Measurements from ENCODE around the gene FUNDC2.

Gene FUNDC2

GRCh38 chrX:155054255-155054654 lies 27.6 kb downstream of the FUNDC2 start:
- Histone ChIP-seq H3K9me3 (ENCODE audit: control insufficient read depth, low read length) (no peaks in the 10 kb centered on the region), H3K27ac (ENCODE audit: low read length, poor library complexity, severe bottlenecking) (no peak overlapping the region), H2BK120ac (ENCODE audit: low read depth, low read length) (no peak overlapping the region), H2AFZ (ENCODE audit: low read depth, low read length) (no peak overlapping the region), H3K18ac (ENCODE audit: low read depth in 1 of 2, low read length in 2 of 2) (no peak overlapping the region), H4K8ac (ENCODE audit: low read length) (no peak overlapping the region), H3K4me3 (ENCODE audit: insufficient read depth in 1 of 2, low read depth in 1 of 2, low read length in 2 of 2) (no peak overlapping the region), H3K27me3 (ENCODE audit: control insufficient read depth in 1 of 2, insufficient read depth in 1 of 2, low read length in 2 of 2) (no peaks in the 10 kb centered on the region), H2BK15ac (ENCODE audit: low read depth, poor library complexity, severe bottlenecking) (no peak overlapping the region), H3K4me1 (ENCODE audit: control insufficient read depth, insufficient read depth, low read depth, low read length) (peaks cover 13% of the 10 kb centered on the region), H2BK12ac (ENCODE audit: low read length in 2 of 2) (no peak overlapping the region), H3K36me3 (ENCODE audit: control insufficient read depth in 1 of 2, insufficient read depth in 2 of 2, low read depth in 1 of 2, low read length in 2 of 2) (peaks cover 3 to 19% of the 10 kb centered on the region in 2 experiments), H3K79me1 (replicated peaks; ENCODE audit: low read length, poor library complexity, severe bottlenecking) (peaks cover 4% of the 10 kb centered on the region), H3K4me2 (ENCODE audit: low read length, poor library complexity, severe bottlenecking) (no peak overlapping the region), H3K9ac (ENCODE audit: low read length) (no peak overlapping the region), H3K23ac (ENCODE audit: low read length in 2 of 2) (no peak overlapping the region), H2AK5ac (ENCODE audit: low read length, severe bottlenecking) (no peak overlapping the region), H2BK5ac (ENCODE audit: low read depth, low read length, poor library complexity, severe bottlenecking) (no peak overlapping the region), H4K91ac (ENCODE audit: low read length) (no peak overlapping the region), H3K4ac (ENCODE audit: low read depth in 1 of 2, low read length in 2 of 2) (no peak overlapping the region), H3K14ac (ENCODE audit: low read length in 2 of 2) (no peak overlapping the region)
- no peak for DNase-seq
- WGBS = 88% methylated on average over 1 of the region's 4 CpGs

GRCh38 chrX:155055494-155055893 lies 28.9 kb downstream of the FUNDC2 start:
- Histone ChIP-seq H2BK15ac (ENCODE audit: low read depth, poor library complexity, severe bottlenecking) (no peak overlapping the region), H3K79me1 (replicated peaks; ENCODE audit: low read length, poor library complexity, severe bottlenecking) (peaks cover 2% of the 10 kb centered on the region), H3K4me1 (ENCODE audit: control insufficient read depth, insufficient read depth, low read depth, low read length) (peaks cover 13% of the 10 kb centered on the region), H3K4me3 (ENCODE audit: insufficient read depth in 1 of 2, low read depth in 1 of 2, low read length in 2 of 2) (no peak overlapping the region), H4K91ac (ENCODE audit: low read length) (no peak overlapping the region), H3K9ac (ENCODE audit: low read length) (no peak overlapping the region), H3K9me3 (ENCODE audit: control insufficient read depth, low read length) (no peaks in the 10 kb centered on the region), H2BK120ac (ENCODE audit: low read depth, low read length) (no peak overlapping the region), H3K14ac (ENCODE audit: low read length in 2 of 2) (no peak overlapping the region), H3K27me3 (ENCODE audit: control insufficient read depth in 1 of 2, insufficient read depth in 1 of 2, low read length in 2 of 2) (no peaks in the 10 kb centered on the region), H2AFZ (ENCODE audit: low read depth, low read length) (no peak overlapping the region), H2AK5ac (ENCODE audit: low read length, severe bottlenecking) (no peak overlapping the region), H3K23ac (ENCODE audit: low read length in 2 of 2) (no peak overlapping the region), H3K27ac (ENCODE audit: low read length, poor library complexity, severe bottlenecking) (no peak overlapping the region), H2BK5ac (ENCODE audit: low read depth, low read length, poor library complexity, severe bottlenecking) (no peak overlapping the region), H3K18ac (ENCODE audit: low read depth in 1 of 2, low read length in 2 of 2) (no peak overlapping the region), H3K4me2 (ENCODE audit: low read length, poor library complexity, severe bottlenecking) (no peak overlapping the region), H3K4ac (ENCODE audit: low read depth in 1 of 2, low read length in 2 of 2) (no peak overlapping the region), H4K8ac (ENCODE audit: low read length) (no peak overlapping the region), H2BK12ac (ENCODE audit: low read length in 2 of 2) (no peak overlapping the region), H3K36me3 (ENCODE audit: control insufficient read depth in 1 of 2, insufficient read depth in 2 of 2, low read depth in 1 of 2, low read length in 2 of 2) (peaks cover 3 to 23% of the 10 kb centered on the region in 2 experiments)
- WGBS = 100% methylated on average over 3 of the region's 3 CpGs
- no peak for DNase-seq

GRCh38 chrX:155056471-155056870 lies 29.8 kb downstream of the FUNDC2 start:
- WGBS = no CpG with 5 or more reads among the region's 1 CpG
- Histone ChIP-seq H3K23ac (ENCODE audit: low read length in 2 of 2) (no peak overlapping the region), H3K79me1 (replicated peaks; ENCODE audit: low read length, poor library complexity, severe bottlenecking) (peaks cover 2% of the 10 kb centered on the region), H3K4me2 (ENCODE audit: low read length, poor library complexity, severe bottlenecking) (no peak overlapping the region), H3K9ac (ENCODE audit: low read length) (peak overlapping the region; percentile 40), H3K27me3 (ENCODE audit: control insufficient read depth in 1 of 2, insufficient read depth in 1 of 2, low read length in 2 of 2) (no peaks in the 10 kb centered on the region), H2BK5ac (ENCODE audit: low read depth, low read length, poor library complexity, severe bottlenecking) (no peak overlapping the region), H3K18ac (ENCODE audit: low read depth in 1 of 2, low read length in 2 of 2) (no peak overlapping the region), H3K4me1 (ENCODE audit: control insufficient read depth, insufficient read depth, low read depth, low read length) (peaks cover 13% of the 10 kb centered on the region), H3K27ac (ENCODE audit: low read length, poor library complexity, severe bottlenecking) (no peak overlapping the region), H3K9me3 (ENCODE audit: control insufficient read depth, low read length) (no peaks in the 10 kb centered on the region), H4K91ac (ENCODE audit: low read length) (no peak overlapping the region), H3K14ac (ENCODE audit: low read length in 2 of 2) (no peak overlapping the region), H3K4ac (ENCODE audit: low read depth in 1 of 2, low read length in 2 of 2) (no peak overlapping the region), H2AK5ac (ENCODE audit: low read length, severe bottlenecking) (no peak overlapping the region), H2BK12ac (ENCODE audit: low read length in 2 of 2) (no peak overlapping the region), H3K4me3 (ENCODE audit: insufficient read depth in 1 of 2, low read depth in 1 of 2, low read length in 2 of 2) (no peak overlapping the region), H2BK15ac (ENCODE audit: low read depth, poor library complexity, severe bottlenecking) (no peak overlapping the region), H3K36me3 (ENCODE audit: control insufficient read depth in 1 of 2, insufficient read depth in 2 of 2, low read depth in 1 of 2, low read length in 2 of 2) (peaks cover 3 to 26% of the 10 kb centered on the region in 2 experiments), H4K8ac (ENCODE audit: low read length) (no peak overlapping the region), H2AFZ (ENCODE audit: low read depth, low read length) (no peak overlapping the region), H2BK120ac (ENCODE audit: low read depth, low read length) (no peak overlapping the region)
- no peak for DNase-seq

GRCh38 chrX:155056877-155057792 lies 30.5 kb downstream of the FUNDC2 start:
- peak overlapping the region in 1 of 2 experiments; percentile 40 for H3K4me3 ChIP-seq (ENCODE audit: insufficient read depth in 1 of 2, low read depth in 1 of 2, low read length in 2 of 2)
- H2BK120ac ChIP-seq (ENCODE audit: low read depth, low read length) = no peak overlapping the region

More at GRCh38 chrX:155056877-155057792, 30.5 kb downstream of the FUNDC2 start:
- Histone ChIP-seq H3K14ac (ENCODE audit: low read length in 2 of 2) (peak overlapping the region in 1 of 2 experiments; percentile 32), H3K18ac (ENCODE audit: low read depth in 1 of 2, low read length in 2 of 2) (no peak overlapping the region), H2BK12ac (ENCODE audit: low read length in 2 of 2) (no peak overlapping the region), H2BK15ac (ENCODE audit: low read depth, poor library complexity, severe bottlenecking) (no peak overlapping the region), H4K91ac (ENCODE audit: low read length) (peak overlapping the region; percentile 34), H3K9me3 (ENCODE audit: control insufficient read depth, low read length) (no peaks in the 10 kb centered on the region), H2AFZ (ENCODE audit: low read depth, low read length) (no peak overlapping the region), H3K4ac (ENCODE audit: low read depth in 1 of 2, low read length in 2 of 2) (no peak overlapping the region), H3K36me3 (ENCODE audit: control insufficient read depth in 1 of 2, insufficient read depth in 2 of 2, low read depth in 1 of 2, low read length in 2 of 2) (peaks cover 3 to 24% of the 10 kb centered on the region in 2 experiments), H2BK5ac (ENCODE audit: low read depth, low read length, poor library complexity, severe bottlenecking) (no peak overlapping the region), H4K8ac (ENCODE audit: low read length) (peak overlapping the region; percentile 61), H3K4me1 (ENCODE audit: control insufficient read depth, insufficient read depth, low read depth, low read length) (peaks cover 13% of the 10 kb centered on the region), H3K23ac (ENCODE audit: low read length in 2 of 2) (no peak overlapping the region), H3K27ac (ENCODE audit: low read length, poor library complexity, severe bottlenecking) (no peak overlapping the region), H3K4me2 (ENCODE audit: low read length, poor library complexity, severe bottlenecking) (peak overlapping the region; percentile 56), H3K9ac (ENCODE audit: low read length) (peak overlapping the region; percentile 40), H3K27me3 (ENCODE audit: control insufficient read depth in 1 of 2, insufficient read depth in 1 of 2, low read length in 2 of 2) (no peaks in the 10 kb centered on the region), H2AK5ac (ENCODE audit: low read length, severe bottlenecking) (no peak overlapping the region), H3K79me1 (replicated peaks; ENCODE audit: low read length, poor library complexity, severe bottlenecking) (peaks cover 2% of the 10 kb centered on the region)
- WGBS = 45% methylated on average over 14 of the region's 25 CpGs
- DNase-seq = peak; percentile 80
